Measurements from ENCODE around the gene PRTFDC1.
"Not testable (repeated sequence)": the region's sequence is repeated elsewhere in the genome, so short reads cannot be mapped to it uniquely, and the experiment has no call there.

The PRTFDC1 gene

DNA sequence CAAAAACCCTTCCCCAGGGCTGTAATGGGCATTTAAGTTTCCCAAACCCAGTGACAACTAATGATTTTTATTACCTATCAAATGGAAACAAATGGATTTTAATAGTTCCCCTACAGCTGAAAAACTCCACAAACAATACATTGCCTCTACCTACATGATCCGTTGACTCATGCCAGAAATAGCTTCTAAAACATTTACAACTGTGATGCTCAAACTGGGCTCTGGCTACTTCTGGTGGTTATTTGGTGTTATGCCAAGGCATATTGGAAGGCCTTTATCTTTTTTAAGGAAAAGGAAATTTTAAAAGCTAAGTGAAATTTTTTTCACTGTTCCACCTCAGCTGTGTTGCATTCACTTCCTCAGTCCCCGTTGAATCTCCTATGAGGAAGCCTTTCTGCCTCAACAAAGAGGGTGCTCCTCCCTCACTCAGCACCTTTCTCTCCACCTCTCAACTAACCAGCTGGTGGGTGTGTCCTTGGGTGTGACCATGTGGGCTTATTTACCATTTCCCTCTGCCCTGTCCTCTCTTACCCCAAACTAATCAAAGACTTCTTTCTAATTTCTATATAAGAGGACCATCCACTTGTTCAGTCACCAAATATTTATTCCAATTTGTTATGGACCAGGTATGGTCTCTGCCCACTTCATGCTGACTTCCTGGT is 82.9 kb downstream of the PRTFDC1 start:
- no peak for DNase-seq

DNA sequence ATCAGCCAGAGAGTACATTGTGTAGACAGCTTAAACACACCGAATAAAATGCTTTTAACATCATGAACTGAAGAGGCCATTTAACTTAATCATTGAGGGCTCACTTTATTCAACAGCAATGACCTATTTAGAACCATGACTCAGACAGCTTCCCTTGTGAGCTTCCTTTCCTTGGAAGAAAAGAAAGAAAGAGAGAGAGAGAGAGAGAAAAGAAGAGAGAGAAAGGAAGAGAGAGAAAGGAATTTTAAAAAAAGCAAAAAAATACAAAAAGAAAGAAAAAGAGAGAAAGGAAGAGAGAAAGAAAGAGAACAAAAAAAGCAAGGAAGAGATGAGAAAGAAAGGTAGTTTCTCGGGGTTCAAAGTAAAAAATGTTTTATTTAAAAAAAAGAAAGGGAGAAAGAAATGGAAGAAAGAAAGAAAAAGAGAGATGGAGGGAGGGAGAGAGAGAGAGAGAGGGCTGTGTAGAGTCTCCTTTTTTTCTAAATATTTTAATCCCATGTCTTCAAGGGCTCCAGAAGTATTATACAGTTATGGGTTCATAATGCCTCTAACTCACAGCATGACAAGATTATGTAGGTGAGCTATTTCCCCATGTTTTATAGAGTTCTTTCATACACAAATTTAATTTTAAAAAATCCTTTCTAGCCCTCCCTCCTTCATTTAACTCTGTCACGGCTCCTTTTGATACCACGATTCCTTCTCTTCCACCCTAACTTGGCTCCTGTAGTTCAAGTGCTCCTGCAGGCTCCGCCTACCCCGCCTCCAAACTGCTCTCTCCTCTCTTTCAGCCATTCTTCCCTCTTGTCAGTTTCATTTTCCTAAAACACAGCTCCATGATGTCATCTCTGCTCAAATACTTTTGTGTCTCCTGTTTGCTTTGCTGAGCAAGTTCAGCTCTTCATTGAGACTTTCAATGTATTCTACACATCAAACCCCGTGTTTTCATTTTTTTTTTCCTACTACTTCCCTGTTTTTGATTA is 85.5 kb downstream of the PRTFDC1 start:
- DNase-seq, result no peak

DNA sequence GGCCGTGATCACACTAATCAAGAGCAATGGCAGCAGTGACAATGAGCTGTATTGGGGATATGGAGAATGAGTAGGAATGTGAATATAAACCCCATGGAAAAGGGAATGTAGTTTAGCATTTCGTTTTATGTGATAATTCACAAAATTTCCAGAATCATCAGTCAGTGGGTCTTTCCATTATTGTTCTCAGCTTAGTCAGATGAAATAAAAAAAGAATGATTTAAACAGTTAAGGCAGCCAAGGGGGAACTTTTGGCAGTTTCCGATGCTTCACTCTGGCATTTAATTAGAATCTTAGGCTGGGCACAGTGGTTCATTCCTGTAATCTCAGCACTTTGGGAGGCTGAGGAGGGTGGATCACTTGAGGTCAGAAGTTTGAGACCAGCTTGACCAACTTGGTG is 86.6 kb downstream of the PRTFDC1 start:
- no peak for DNase-seq

DNA sequence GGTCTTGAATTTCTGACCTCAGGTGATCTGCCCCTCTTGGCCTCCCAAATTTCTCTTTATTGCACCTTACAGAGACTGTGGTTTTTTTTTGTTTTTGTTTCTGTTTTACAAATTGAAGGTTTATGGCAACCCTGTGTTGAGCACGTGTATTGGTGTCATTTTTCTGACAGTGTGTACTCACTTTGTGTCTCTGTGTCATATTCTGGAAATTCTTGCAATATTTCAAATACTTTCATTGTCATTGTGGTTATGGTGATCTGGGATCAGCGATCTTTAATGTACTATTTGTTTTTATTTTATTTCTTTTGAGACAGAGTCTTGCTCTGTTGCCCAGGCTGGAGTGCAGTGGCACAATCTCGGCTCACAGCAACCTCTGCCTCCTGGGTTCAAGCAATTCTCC is 89.8 kb downstream of the PRTFDC1 start:
- DNase-seq, result no peak

DNA sequence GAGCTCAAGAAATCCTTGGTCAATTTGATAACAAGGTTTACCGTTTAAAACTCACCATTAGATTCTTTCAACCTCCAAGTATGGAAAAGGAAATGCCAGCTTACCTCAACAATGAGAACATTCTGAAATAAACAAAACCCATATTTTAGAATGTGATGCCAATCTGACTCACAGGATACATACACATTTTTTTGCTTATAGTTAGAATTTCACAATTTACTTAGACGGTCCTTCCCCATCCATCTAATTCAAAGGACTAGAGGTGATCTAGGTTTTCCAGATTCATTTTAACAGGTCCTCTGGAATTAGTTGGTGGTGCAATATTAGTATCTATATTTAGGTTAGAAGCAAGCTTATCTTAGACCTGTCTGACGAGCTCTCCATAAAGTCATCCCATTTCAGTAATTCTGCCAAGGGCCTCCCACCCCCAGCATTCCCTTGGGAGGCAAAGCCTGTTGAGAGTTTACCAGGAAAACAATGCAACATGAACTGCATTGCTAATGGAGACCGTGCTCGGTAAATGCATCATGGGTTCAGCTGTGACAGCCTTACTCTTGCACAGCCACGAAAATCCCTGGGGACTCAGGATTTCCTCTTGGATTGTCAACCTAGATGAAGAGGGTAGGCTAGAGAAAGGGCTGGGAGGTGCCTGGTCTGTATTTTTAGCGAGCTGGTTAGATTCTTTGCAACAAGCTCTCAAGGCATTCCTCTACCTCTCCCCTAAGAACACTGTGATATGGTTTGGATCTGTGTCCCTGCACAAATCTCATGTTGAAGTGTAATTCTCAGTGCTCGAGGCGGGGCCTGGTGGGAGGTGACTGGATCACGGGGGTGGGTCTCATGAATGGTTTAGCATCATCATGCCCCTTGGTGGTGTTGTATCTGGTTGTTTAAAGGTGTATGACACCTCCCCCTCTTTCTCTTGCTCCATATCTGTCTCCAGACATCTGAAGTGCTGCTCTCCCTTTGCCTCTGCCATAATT is 93.8 kb downstream of the PRTFDC1 start:
- DNase-seq, result no peak

DNA sequence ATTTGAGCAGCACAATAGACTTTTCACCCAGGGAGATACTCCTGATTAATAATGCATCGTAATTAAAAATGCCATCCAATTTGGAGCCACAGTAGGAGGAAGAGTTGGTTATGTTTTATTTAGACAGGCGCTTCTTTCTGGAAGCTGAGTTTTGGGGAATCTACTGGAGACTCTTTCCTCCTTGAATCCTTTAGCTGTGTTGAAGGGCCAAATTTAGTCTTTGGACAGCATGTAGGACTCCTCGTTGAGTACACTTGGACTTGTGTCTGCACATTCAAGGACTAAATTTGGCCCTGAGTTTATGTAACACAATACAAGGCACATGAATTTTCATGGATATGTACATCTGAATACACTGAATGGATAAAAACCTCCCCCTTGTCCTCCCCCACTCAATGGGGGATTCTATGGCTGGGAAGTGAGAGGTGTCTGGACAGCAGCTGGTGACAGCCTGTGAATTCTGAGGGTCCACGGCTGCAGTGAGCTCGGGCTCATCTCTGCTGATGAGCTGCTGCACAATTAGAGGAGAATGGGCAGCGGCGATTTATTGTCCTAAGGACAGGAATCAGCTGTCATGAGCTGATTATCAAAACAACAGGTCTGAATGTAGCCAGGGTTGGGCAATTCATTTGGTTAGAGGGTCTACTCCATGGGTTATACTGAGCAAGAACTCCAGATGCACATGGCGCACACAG is 95.2 kb downstream of the PRTFDC1 start:
- DNase-seq, result no peak

DNA sequence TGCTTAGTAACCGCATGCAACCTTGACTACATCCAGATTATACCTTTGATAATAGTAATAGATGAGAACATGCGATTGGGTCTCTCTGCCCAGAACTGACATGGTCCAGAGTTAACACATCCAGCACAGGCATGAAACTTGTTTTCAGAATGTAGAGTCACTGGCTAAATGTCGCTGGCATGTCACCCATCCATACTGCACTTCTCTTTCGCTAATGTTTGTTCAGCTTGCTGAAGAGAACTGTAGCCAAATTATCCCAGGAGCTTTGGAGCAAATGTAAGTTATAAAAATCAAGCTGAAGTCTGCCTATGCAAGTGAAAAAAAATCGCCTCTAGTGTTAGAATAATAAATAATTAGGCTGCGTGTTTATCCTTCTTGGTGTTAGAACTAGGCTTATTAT is 98.2 kb downstream of the PRTFDC1 start:
- DNase-seq, result no peak

DNA sequence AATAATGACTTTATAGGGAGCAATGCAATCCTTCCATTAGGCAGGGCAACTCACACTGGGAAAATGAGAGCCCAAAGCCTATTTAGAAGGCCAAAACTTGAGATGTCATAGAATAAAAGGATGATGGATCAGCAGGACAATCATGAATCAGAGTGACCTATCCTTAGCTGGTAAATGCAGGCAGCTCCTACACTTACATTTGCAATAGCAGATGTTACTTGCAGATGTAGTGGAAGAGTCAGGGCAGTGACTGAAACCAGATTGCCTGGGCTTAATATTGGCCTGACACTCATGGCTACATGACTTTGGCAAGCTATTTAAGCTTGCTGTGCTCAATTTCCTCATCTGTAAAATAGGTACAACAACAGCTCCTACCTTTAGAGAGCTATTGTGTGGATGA is 98.7 kb downstream of the PRTFDC1 start:
- no peak for DNase-seq

DNA sequence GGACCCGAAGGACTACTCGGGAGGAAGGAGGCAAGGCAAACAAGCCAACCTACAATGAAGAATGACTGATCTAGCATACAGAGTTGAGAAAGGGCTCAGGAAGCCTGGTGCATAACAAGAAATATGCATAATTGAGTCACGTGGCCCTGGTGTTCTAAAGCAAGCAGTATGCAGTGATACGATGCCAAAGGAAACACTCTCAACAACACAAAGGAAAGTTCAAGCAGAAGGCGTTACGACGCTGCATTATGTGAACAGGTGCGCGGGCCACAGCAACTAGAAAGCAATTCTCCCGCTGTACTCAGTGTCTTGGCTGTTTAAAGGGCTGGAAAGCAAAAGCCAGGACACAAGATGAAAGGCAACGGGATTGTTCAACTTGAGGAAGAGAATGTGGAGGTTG is 100.8 kb downstream of the PRTFDC1 start:
- DNase-seq, result no peak

DNA sequence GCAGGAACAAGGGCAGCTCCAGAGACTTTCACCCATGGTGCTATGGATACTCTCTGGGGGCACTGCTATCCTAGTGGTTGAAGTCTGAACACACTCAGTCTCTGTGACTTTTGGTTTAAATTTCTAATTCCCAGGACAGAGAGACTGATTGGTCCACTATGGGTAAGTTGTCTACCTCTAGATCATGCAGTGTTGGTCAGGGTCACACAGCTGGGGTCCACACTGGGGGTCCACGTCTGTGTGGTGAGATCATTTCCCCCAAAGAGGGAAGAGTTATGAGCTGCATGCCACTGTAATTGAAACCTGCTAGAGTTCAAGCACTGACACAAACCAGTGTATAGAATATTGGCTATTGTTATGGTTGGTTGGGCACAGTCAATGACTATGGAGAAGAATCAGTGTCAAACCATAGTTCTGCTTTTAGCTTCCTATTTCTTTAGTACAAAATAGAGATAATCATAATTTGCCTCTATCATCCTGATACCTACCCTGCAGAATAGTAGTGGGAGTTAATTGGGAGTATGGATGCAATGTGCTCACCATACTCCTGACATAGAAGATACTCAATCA is 101.6 kb downstream of the PRTFDC1 start:
- no peak for DNase-seq

DNA sequence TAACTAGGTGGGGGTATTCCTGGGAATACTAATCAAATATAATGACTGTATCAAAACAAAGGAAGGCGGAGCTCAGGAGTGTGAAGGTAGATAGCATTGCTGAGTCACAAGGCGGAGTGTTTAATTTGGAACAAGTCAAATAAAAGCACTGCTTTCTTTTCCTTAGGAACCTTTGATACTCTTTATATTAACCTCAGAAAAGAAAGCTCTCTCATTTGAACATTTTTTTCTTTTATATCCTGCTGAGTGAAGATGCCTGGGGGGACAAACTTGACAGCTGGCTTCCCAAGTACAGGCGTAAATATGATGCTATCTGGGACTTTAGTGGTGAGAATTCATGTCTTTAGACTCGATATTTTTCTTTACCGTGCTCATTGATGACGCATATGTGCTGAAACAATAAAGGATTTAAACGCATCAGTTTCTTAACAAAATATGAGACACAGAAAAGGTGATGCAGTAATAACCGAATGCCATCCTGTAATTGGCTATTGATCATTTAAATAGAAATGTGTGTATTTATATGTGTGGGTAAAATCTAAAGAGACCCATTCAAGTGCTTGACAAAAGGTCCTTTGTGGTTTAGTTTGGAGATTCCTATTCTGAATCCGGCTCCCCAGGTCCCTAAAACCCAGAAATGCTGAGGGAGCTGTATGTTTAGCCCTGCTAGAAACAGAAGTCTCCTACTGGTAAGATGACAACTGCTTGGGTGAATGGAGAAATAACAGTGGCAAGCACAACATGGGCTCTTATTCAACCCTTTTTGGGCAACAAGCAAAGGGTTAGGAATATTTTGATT is 102.7 kb downstream of the PRTFDC1 start:
- no peak for DNase-seq

DNA sequence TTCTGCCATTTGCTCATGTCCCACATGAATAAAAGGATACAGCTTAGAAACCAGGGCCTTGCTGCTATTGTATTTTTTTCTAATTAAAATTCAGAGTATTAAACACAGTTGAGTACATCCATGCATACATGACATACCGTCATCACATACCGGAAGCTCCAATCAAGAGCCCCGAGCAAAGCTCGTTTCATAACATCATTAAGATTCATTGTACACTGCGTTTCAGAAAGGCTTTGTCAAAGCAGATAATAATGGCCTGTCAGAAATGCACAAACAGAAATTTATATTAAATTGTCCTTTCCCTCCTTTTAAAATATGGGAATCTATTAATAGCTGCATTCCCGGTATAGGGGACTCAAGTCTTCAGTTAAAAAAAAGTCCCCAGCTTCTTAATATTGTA is 103.4 kb downstream of the PRTFDC1 start:
- no peak for DNase-seq

DNA sequence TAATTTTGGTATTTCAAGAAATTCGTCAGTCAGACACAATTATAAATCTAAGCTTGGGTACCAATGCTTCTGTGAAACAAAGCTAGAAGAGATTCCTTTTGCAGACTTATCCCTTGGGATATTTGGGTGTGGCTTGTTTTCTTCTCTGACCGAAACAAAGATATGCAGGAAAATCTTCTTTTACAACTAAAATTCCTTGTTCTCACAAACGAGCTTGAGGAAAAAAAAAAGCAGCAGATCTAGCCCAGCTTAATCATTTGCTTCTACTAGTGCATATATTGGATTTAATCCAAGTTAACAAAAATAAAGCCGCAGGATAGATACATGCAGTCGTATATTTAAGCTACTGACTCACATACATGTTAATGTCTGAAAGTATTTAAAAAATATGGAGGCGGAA is 104.2 kb downstream of the PRTFDC1 start:
- no peak for DNase-seq

DNA sequence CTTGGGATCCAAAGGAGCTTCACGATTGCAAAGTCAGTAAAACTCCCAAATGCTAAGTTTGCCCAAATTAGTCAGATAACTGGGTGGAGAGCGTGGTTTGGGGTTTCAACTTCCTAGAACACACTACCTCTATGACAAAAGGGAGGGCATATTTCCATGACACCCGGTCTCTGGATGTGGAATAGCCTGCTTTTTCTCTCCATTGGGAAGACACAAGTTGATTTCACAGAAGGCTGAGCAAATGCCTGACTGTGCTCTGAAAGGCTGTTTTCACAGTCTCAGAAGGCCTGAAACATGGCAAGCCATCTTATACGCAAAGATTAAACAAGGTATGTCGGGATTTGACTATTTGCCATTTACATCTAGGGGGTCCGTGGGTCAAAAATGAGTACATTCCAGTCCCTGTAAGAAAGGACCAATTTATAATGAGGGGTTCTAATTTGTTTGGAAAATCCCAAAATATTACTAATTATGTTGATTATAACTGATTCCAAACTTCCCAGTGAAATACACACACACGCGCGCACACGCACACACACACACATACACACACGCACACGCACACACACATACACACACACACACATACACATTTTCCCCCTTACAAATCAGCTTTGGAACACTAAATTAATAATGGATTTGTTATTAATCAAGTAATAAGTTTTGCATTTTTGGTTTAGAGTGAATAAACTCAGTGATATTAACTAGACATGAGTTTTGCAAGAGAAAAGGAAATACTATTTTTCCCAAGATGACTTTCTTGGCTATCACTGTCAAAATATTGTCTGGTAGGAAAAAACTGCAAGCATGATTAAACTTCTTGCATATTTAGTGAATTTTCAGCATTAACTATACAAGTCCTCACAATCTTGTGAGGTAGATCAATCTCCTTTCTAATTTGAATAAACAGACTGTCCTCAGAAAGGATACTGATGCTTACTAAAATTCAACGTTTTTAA is 105.0 kb downstream of the PRTFDC1 start:
- DNase-seq, result no peak

DNA sequence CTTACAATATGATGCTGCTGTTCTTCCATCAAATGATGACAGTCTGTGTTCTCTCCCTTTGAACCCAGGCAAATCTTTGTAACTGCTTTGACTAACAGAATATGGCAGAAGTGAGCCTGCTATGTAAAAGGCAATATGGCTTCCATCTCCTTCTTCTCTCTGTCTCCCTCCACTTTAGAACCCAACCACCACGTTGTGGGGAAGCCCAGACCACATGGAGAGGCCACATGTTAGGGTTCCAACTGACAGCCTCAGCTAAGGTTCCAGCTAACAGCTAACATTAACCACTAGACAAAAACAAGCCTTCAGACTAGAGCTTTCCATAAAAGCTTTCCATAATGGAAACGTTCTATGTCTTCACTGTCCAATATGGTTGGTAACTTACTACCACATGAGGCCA is 107.7 kb downstream of the PRTFDC1 start:
- DNase-seq, result no peak

DNA sequence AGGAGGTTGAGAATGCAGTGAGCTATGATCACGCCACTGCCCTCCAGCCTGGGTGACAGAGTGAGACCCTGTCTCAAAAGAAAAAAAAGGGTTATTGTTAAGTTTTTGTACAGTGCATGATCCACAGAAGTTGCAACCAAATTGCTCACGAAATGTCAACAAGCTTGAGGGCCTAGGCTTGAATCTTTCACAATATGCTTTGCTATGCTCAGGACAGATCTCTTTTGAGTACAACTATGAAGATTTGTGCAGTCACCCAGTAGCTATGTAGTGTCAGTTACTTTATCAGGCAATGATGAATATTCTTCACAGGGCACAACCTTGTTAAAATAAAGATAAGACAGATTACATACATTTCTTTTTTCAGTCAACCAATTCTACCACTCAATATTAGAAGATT is 109.2 kb downstream of the PRTFDC1 start:
- DNase-seq, result no peak

DNA sequence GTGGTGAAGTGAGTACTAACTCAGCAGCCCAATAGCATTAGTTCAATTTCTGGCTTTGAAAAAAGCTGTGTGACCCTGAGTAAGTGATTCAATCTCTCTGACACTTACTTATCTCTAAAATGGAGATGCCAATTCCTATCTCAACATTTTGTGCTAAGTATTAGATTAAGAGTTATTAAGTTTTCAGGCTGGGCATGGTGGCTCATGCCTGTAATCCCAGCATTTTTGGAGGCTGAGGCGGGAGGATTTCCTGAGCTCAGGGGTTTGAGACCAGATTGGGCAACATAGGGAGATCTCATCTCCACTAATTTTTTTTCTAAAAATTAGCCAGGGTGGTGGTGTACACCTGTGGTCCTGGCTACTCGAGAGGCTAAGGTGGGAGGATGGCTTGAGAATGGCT is 109.5 kb downstream of the PRTFDC1 start:
- DNase-seq, result no peak

DNA sequence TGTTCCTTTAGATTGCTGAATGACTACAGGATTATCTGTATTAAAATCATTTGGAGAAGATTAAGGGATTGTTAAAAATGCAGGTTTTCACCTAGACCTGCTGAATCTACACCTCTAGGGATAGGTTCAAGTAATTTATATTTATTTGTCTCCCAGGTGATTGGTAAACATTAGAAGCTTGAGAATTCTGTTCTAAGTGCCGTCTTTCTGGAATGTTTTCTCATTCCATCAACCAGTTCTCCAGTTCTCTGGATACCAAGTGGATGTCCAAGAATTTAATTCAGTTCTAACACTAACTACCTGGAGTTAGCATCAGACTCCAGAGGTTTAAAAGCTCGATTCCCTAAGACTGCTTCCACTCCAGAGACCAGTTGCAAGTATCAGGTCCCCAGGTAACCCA is 110.9 kb downstream of the PRTFDC1 start:
- no peak for DNase-seq

DNA sequence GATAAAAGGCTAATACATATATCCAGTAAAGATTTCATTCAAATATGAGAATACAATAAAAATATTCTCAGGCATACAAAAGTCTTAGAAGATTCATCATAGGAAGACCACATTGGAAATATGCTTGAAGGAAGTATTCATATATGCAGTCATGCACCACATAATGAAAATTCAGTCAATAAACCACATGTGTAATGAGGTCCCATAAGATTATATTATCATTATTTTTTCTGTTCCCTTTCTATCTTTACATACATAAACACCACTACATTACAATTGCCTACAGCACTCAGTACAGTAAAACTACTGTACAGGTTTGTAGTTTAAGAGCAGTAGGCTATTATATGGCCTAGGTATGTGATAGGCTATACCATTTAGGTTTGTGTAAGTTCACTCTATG is 111.6 kb downstream of the PRTFDC1 start:
- no peak for DNase-seq

DNA sequence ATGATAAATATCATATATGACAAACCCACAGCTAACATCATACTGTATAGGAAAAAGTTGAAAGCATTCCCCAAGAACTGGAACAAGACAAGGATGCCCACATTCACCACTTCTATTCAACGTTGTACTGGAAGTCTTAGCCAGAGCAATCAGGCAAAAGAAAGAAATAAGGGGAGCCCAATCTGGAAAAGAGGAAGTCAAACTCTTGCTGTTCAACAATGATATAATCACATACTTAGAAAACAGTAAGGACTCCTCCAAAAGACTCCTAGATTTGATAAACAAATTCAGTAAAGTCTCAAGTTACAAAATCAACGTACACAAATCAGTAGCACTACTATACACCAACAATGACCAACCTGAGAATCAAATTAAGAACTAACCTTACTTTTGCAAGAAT is 114.6 kb downstream of the PRTFDC1 start:
- not testable (repeated sequence) for DNase-seq
